Body of pancreas (tissue), 4 donors: ENCODE results near the gene EOMES. TPM values are rescaled to one million over a fixed set of nuclear protein-coding genes. Genes with fewer than 3 reads are reported as not detected.
"Not testable (repeated sequence)": the region's sequence is repeated elsewhere in the genome, so short reads cannot be mapped to it uniquely, and the experiment has no call there.

Experiments
- ATAC-seq: fragments of 150-250 bp; one replicate; pipeline ENCODE4 v1.9.1; 2016
- DNase-seq, 4 donors: peaks; one replicate each; pipeline ENCODE4 v3.0.0-alpha.2; 2019
- H3K27ac ChIP-seq, 4 donors: fragments of 200-600 bp; sonication (generic); 1 replicate in 3 of 4; 2 replicates in 1 of 4; pipeline versions ENCODE4 v1.5.1 to v1.6.1; 2016 to 2019; ENCODE audit warnings: mild to moderate bottlenecking in 1 of 4, mixed read lengths in 1 of 4, moderate library complexity in 1 of 4
- H3K27me3 ChIP-seq, 2 donors: fragments of 200-600 bp; sonication (generic); one replicate each; pipeline ENCODE4 v1.6.0; 2016; ENCODE audit warnings: mild to moderate bottlenecking in 1 of 2
- H3K36me3 ChIP-seq, 2 donors: fragments of 200-600 bp; sonication (generic); replicated peaks in 1 of 2; 2 replicates each; pipeline ENCODE4 v1.5.1; 2016; ENCODE audit warnings: low read depth in 2 of 2; ENCODE audit not compliant: insufficient read depth in 1 of 2
- H3K4me1 ChIP-seq: fragments of 200-600 bp; sonication (generic); one replicate; pipeline ENCODE4 v1.6.0; 2016
- H3K4me3 ChIP-seq, 2 donors: fragments of 200-600 bp; sonication (generic); 1 replicate in 1 of 2; 2 replicates in 1 of 2; pipeline ENCODE4 v1.5.1; 2016 to 2019
- H3K9me3 ChIP-seq, 3 donors: fragments of 200-600 bp; sonication (generic); 1 replicate in 2 of 3; 2 replicates in 1 of 3; pipeline ENCODE4 v1.5.1; 2016
- CTCF ChIP-seq, 7 experiments: fragments of 450-650 bp in 4 of 7; fragments of 200-600 bp in 3 of 7; sonication (generic) in 3 of 7; IDR thresholded peaks; one replicate each; pipeline ENCODE4 v1.5.1; 2016 to 2019; ENCODE audit warnings: antibody characterized with exemption in 7 of 7
- POLR2A ChIP-seq, 3 donors: fragments of 450-650 bp; IDR thresholded peaks; one replicate each; pipeline ENCODE4 v1.6.1; 2016; ENCODE audit warnings: antibody characterized with exemption in 3 of 3, mild to moderate bottlenecking in 2 of 3
- WGBS, 2 donors: methylation state at CpG; one replicate each; pipeline ENCODE4 v1.1.5; 2017; 5-methylcytosine and 5-hydroxymethylcytosine counted together
- intact Hi-C: fragments of 100-400 bp; cut with DNase I; formaldehyde crosslinking; loops from one replicate; pipeline ENCODE4 v1.15.1; 2023
- total RNA-seq, 2 donors: library from RNA; depleted of rRNA; stranded (reverse); fragments of >200 nt; gene quantifications; one replicate each; pipeline ENCODE4 v1.1.0, GENCODE V29; 2016

EOMES gene
- under 1 TPM in 1 of 2 donors, not detected in 1; 0.52 TPM for total RNA-seq

- H3K4me3 ChIP-seq, result peak within 1 kb of the TSS; percentile 0 to 52
- H3K27me3 ChIP-seq, result peaks cover 0 to 30% of the 10 kb centered on the region in 2 donors
- ATAC-seq (peak; percentile 71), DNase-seq (peak; percentile 31 to 68 (median 52))
- peaks cover 36% of the 10 kb centered on the region for H3K4me1 ChIP-seq
- peak within 1 kb of the TSS in 1 of 4 donors; percentile 8 for H3K27ac ChIP-seq
- TF ChIP-seq POLR2A (IDR thresholded peaks at IDR 0.05), result peak in 2 of 3 donors; percentile 36 to 38
- TF ChIP-seq CTCF (IDR thresholded peaks at IDR 0.05), result peak in 5 of 7 experiments; percentile 18 to 42 (median 33)
- intact Hi-C loops, result loop anchor here (10.0 kb wide), 1 partner anchor 613 kb away; no protein-coding TSS in a partner anchor
- H3K9me3 ChIP-seq, result no peaks in the 10 kb centered on the region
- H3K36me3 ChIP-seq, result no peaks in the 10 kb centered on the region
- 0 to 3% methylated on average over 27 to 81 of the region's 81 CpGs for WGBS, 2 donors
These were observed at the start of gene EOMES for GRCh38 chr3:27721717-27722564. TSS of gene EOMES (minus strand) at chr3:27722323. CDS start at chr3:27722294, 29 bp downstream.

- H3K9me3 ChIP-seq, H3K4me3 ChIP-seq, H3K4me1 ChIP-seq, H3K27me3 ChIP-seq, H3K27ac ChIP-seq, ATAC-seq, intact Hi-C loops, DNase-seq, H3K36me3 ChIP-seq: not testable (repeated sequence)
- WGBS, 2 donors, result 13 to 23% methylated on average over 3 of the region's 4 CpGs
These were observed 48.3 kb upstream of the EOMES start for GRCh38 chr3:27770384-27770783.

- peaks cover 4% of the 10 kb centered on the region for H3K4me1 ChIP-seq
- H3K27ac ChIP-seq, result no peak overlapping the region
- WGBS, 2 donors, result 59 to 60% methylated on average over 3 of the region's 3 CpGs
- H3K9me3 ChIP-seq, result no peaks in the 10 kb centered on the region
- DNase-seq (no peak), ATAC-seq (no peak)
- intact Hi-C loops, result no loop called here
- H3K4me3 ChIP-seq, result no peak overlapping the region
- no peaks in the 10 kb centered on the region for H3K27me3 ChIP-seq
- TF ChIP-seq CTCF (IDR thresholded peaks at IDR 0.05) (no peak), POLR2A (IDR thresholded peaks at IDR 0.05) (no peak)
- no peaks in the 10 kb centered on the region for H3K36me3 ChIP-seq
These were observed 44.9 kb upstream of the EOMES start for GRCh38 chr3:27767000-27767399.

- Histone ChIP-seq H3K27me3 (no peaks in the 10 kb centered on the region), H3K27ac (no peak overlapping the region), H3K9me3 (no peaks in the 10 kb centered on the region), H3K36me3 (no peaks in the 10 kb centered on the region), H3K4me1 (no peaks in the 10 kb centered on the region), H3K4me3 (no peak overlapping the region)
- 90 to 94% methylated on average over 1 of the region's 1 CpG for WGBS, 2 donors
- intact Hi-C loops, result no loop called here
- TF ChIP-seq POLR2A (IDR thresholded peaks at IDR 0.05), result no peak
- no peak for DNase-seq
- no peak for ATAC-seq
These were observed 36.0 kb upstream of the EOMES start for GRCh38 chr3:27758083-27758482.

- TF ChIP-seq POLR2A (IDR thresholded peaks at IDR 0.05) (no peak), CTCF (IDR thresholded peaks at IDR 0.05) (no peak)
- DNase-seq, result no peak
- H3K27ac ChIP-seq, result no peak overlapping the region
- H3K4me1 ChIP-seq, result no peaks in the 10 kb centered on the region
- 61 to 74% methylated on average over 2 of the region's 2 CpGs for WGBS, 2 donors
- no peaks in the 10 kb centered on the region for H3K36me3 ChIP-seq
- no peak overlapping the region for H3K4me3 ChIP-seq
- H3K9me3 ChIP-seq, result no peaks in the 10 kb centered on the region
- no peak for ATAC-seq
- intact Hi-C loops, result no loop called here
- H3K27me3 ChIP-seq, result no peaks in the 10 kb centered on the region
These were observed 34.8 kb upstream of the EOMES start for GRCh38 chr3:27756877-27757276.
